Stomach (tissue), 4 donors: ENCODE results near the gene BTBD9.

Experiments
- POLR2A ChIP-seq, 4 donors: fragments of 450-650 bp; IDR thresholded peaks; one replicate each; pipeline ENCODE4 v1.6.1; 2016; ENCODE audit warnings: antibody characterized with exemption in 4 of 4, control low read depth in 2 of 4, mild to moderate bottlenecking in 1 of 4, moderate library complexity in 1 of 4
- POLR2AphosphoS5 ChIP-seq, 3 donors: sonication (generic); formaldehyde crosslinking; IDR thresholded peaks; one replicate each; pipeline ENCODE4 v1.6.1; 2016; ENCODE audit warnings: antibody characterized with exemption in 3 of 3
- TF ChIP-seq, protein P1 (sequence below), 7 experiments: fragments of 450-650 bp in 4 of 7; fragments of 200-600 bp in 3 of 7; sonication (generic) in 3 of 7; IDR thresholded peaks; one replicate each; pipeline ENCODE4 v1.5.1; 2016 to 2019; ENCODE audit warnings: antibody characterized with exemption in 7 of 7, control low read depth in 2 of 7, mild to moderate bottlenecking in 1 of 7

DNA sequence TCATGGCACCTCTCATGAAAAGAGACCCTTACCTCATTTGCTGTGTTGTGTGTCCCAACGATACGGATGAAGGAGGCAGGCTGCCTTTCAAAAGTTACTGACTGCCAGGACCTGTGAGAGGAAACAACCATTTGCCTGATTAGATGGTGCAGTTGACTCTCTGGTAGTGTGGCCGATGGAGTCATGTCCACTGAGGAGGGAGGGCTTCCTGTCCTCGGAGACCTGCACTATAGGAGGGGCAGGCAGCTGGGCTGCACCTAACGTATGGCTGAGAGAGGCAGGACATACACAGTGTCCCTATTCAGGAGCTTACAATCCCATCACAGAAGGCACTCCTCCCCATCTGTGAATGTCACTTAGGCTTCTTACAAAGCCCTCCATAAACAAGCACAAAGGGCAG lies 447.2 kb downstream of the BTBD9 start:
- TF ChIP-seq, protein P1, sequence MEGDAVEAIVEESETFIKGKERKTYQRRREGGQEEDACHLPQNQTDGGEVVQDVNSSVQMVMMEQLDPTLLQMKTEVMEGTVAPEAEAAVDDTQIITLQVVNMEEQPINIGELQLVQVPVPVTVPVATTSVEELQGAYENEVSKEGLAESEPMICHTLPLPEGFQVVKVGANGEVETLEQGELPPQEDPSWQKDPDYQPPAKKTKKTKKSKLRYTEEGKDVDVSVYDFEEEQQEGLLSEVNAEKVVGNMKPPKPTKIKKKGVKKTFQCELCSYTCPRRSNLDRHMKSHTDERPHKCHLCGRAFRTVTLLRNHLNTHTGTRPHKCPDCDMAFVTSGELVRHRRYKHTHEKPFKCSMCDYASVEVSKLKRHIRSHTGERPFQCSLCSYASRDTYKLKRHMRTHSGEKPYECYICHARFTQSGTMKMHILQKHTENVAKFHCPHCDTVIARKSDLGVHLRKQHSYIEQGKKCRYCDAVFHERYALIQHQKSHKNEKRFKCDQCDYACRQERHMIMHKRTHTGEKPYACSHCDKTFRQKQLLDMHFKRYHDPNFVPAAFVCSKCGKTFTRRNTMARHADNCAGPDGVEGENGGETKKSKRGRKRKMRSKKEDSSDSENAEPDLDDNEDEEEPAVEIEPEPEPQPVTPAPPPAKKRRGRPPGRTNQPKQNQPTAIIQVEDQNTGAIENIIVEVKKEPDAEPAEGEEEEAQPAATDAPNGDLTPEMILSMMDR (IDR thresholded peaks at IDR 0.05), result no peak
- TF ChIP-seq POLR2A (IDR thresholded peaks at IDR 0.05), result no peak
- no peak for TF ChIP-seq POLR2AphosphoS5 (IDR thresholded peaks at IDR 0.05)
